Thoracic aorta (tissue), 2 donors: Measurements from ENCODE around the gene NUSAP1. TPM values are rescaled to one million over a fixed set of nuclear protein-coding genes. Genes with fewer than 3 reads are reported as not detected.
"Not testable (repeated sequence)": the region's sequence is repeated elsewhere in the genome, so short reads cannot be mapped to it uniquely, and the experiment has no call there.

Source experiments
- ATAC-seq: fragments of 150-250 bp; one replicate; pipeline ENCODE4 v1.8.0; 2017; ENCODE audit warnings: low read depth; ENCODE audit not compliant: insufficient number of reproducible peaks, low FRiP score
- DNase-seq: peaks from one replicate; pipeline ENCODE4 v3.0.0-alpha.2; 2020; ENCODE audit warnings: low spot score
- H3K27ac ChIP-seq, 2 donors: fragments of 200-600 bp; sonication (generic); 1 replicate in 1 of 2; 2 replicates in 1 of 2; pipeline ENCODE4 v1.5.1; 2016; ENCODE audit warnings: mild to moderate bottlenecking in 2 of 2, moderate library complexity in 2 of 2
- H3K27me3 ChIP-seq: fragments of 200-600 bp; sonication (generic); replicated peaks from 2 replicates; pipeline ENCODE4 v1.6.0; 2016; ENCODE audit warnings: mild to moderate bottlenecking; ENCODE audit not compliant: insufficient read depth
- H3K36me3 ChIP-seq: fragments of 200-600 bp; sonication (generic); one replicate; pipeline ENCODE4 v1.5.1; 2016
- H3K4me1 ChIP-seq, 2 donors: fragments of 200-600 bp; sonication (generic); 1 replicate in 1 of 2; 2 replicates in 1 of 2; pipeline versions ENCODE4 v1.5.1 to v1.6.0; 2016; ENCODE audit warnings: low read depth in 2 of 2, mild to moderate bottlenecking in 1 of 2; ENCODE audit not compliant: control insufficient read depth in 1 of 2
- H3K4me3 ChIP-seq: fragments of 200-600 bp; sonication (generic); 2 replicates; pipeline ENCODE4 v1.5.1; 2016; ENCODE audit warnings: mild to moderate bottlenecking
- H3K9me3 ChIP-seq: fragments of 200-600 bp; sonication (generic); 2 replicates; pipeline ENCODE4 v1.5.1; 2016
- CTCF ChIP-seq: fragments of 200-600 bp; sonication (generic); IDR thresholded peaks from one replicate; pipeline ENCODE4 v1.5.1; 2019; ENCODE audit warnings: antibody characterized with exemption
- total RNA-seq, 2 donors: library from RNA; depleted of rRNA; stranded (reverse); fragments of >200 nt; gene quantifications; one replicate each; pipeline versions ENCODE4 v1.1.0 to v1.2.3, GENCODE V29; 2016

The NUSAP1 gene
- total RNA-seq, 2 donors from 2014 or later = 1.4 to 5.7 TPM

DNA sequence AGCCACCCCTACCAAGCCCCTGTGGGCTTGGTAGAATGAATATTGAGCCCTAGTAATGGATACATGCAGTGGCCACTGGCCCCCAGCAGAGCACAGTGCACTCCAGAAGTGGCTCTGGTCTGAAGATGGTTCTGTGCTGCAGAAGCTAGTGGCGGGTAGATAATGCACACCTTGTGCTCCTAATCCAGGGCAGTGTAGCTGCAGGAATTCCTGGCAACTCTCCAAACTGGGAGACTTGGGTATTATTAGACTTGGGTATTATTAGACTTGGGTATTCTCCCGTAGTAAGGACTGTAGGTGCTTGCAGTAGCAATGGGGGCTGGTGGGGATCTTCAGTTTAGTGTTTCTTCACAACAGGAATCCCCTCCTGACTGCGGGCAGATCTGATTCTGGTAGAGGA lies 34.7 kb downstream of the NUSAP1 start:
- H3K4me1 ChIP-seq = no peaks in the 10 kb centered on the region
- peaks cover 2% of the 10 kb centered on the region for H3K9me3 ChIP-seq
- H3K36me3 ChIP-seq = no peaks in the 10 kb centered on the region
- no peaks in the 10 kb centered on the region for H3K27me3 ChIP-seq
- TF ChIP-seq CTCF = no peak
- DNase-seq = no peak
- no peak overlapping the region for H3K27ac ChIP-seq
- no peak for ATAC-seq
- H3K4me3 ChIP-seq = no peak overlapping the region

- no peaks in the 10 kb centered on the region for H3K9me3 ChIP-seq
- no peak for TF ChIP-seq CTCF
- DNase-seq (no peak), ATAC-seq (no peak)
- no peaks in the 10 kb centered on the region for H3K27me3 ChIP-seq
- H3K36me3 ChIP-seq = no peaks in the 10 kb centered on the region
- no peak overlapping the region for H3K4me3 ChIP-seq
- H3K27ac ChIP-seq = no peak overlapping the region
- H3K4me1 ChIP-seq = no peaks in the 10 kb centered on the region
Measured at GRCh38 chr15:41377978-41378377, 45.3 kb downstream of the NUSAP1 start.

GRCh38 chr15:41383974-41384749 lies 51.5 kb downstream of the NUSAP1 start:
- DNase-seq, ATAC-seq, H3K4me3 ChIP-seq, H3K9me3 ChIP-seq, H3K4me1 ChIP-seq, H3K36me3 ChIP-seq, H3K27ac ChIP-seq, H3K27me3 ChIP-seq: not testable (repeated sequence)

GRCh38 chr15:41387646-41388045 lies 55.0 kb downstream of the NUSAP1 start:
- no peak for DNase-seq
- no peaks in the 10 kb centered on the region for H3K4me1 ChIP-seq

GRCh38 chr15:41392659-41393058 lies 60.0 kb downstream of the NUSAP1 start:
- Histone ChIP-seq H3K4me3 (no peak overlapping the region), H3K4me1 (no peaks in the 10 kb centered on the region), H3K27me3 (no peaks in the 10 kb centered on the region), H3K36me3 (peaks cover 17% of the 10 kb centered on the region), H3K9me3 (no peaks in the 10 kb centered on the region), H3K27ac (no peak overlapping the region)
- TF ChIP-seq CTCF = no peak
- ATAC-seq (no peak), DNase-seq (no peak)

More at GRCh38 chr15:41387646-41388045, 55.0 kb downstream of the NUSAP1 start:
- Histone ChIP-seq H3K27me3 (no peaks in the 10 kb centered on the region), H3K9me3 (no peaks in the 10 kb centered on the region), H3K4me3 (no peak overlapping the region), H3K27ac (no peak overlapping the region), H3K36me3 (peaks cover 13% of the 10 kb centered on the region)
- no peak for ATAC-seq
- no peak for TF ChIP-seq CTCF

DNA sequence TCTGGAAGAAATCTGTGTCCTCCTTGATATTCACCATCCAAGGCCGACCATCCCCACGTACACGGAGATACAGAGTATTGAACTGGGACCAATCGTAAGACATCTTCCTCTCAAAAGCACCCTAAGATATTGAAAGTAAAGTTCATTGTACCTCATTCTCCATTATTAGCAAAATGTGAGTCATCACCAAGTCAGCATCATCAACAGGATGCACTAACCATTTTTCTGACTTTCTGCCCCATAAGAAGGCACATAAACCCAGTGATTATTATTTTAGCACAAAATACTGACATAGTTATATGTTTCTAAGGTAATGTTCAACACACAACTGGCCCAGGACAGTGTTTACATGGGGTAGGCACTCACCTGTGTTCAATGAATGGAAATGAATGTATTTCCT lies 62.2 kb downstream of the NUSAP1 start:
- Histone ChIP-seq H3K36me3 (peaks cover 13% of the 10 kb centered on the region), H3K27me3 (no peaks in the 10 kb centered on the region)
- ATAC-seq = no peak

More for the DNA sequence above, 62.2 kb downstream of the NUSAP1 start:
- Histone ChIP-seq H3K4me1 (no peaks in the 10 kb centered on the region), H3K27ac (no peak overlapping the region), H3K9me3 (no peaks in the 10 kb centered on the region), H3K4me3 (no peak overlapping the region)
- DNase-seq = no peak
- no peak for TF ChIP-seq CTCF
